ENCODE data around the gene FGFR3.

Gene FGFR3

GRCh38 chr4:1770245-1770644, 22.8 kb upstream of the FGFR3 start:
- DNase-seq (ENCODE audit: low read depth, low spot score), result no peak

DNA sequence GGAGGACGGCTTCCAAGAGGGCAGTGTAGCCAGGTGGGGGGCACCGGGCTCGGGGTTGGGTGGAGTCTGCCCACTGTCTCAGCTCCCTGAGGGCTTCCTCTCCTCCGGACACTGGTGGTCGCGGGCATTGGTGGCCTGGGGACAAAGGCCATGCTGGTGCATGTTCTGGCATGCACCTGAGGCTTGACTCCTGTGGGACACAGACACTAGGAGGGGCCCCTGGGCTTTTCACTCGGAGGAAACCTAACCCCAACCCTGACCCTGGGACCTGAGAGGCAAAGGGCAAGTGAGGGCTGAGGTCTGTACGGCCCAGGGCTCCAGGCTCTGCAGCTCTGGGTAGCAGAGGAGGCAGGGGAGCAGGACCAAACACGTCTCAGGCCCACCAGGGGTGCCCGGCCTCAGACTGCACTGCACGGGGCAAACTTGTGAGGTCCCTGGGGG, 22.3 kb upstream of the FGFR3 start:
- no peak for DNase-seq (ENCODE audit: low read depth, low spot score)

DNA sequence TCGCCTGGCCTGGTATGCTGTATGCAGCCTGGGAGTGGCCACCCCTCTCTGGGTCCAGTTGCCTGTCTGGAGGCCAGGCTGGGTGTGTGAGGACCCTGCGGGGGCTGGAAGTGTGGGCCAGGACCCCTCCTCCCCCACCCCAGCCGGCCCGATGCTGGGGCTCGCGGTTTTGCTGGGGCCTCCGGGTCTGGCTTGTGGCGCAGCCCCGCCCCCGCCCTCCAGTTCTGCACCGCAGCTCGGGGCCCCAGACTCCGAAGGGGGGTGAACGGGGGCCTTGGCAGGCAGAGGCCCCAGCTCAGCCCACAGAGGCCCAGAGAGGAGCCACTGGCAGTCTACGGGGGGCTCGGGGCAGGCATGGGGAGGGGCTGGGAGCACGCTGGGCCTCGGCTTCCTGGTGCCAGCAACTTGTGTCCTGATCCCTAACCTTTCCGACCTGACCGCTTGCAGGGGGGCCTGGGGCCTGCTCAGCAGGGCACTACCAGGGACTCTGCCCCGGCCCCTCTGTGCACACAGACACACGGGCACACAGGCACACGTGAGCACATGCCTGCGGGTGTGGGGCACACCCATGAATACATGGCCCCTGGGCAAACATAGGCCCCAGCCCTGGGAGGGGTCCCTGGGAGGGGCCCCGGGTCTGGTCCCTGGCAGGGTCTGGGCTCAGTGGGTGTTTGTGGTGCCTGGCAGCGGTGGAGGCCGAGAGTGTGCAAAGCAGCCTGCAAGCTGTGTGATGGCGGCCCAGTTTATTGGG, 21.4 kb upstream of the FGFR3 start:
- no peak for DNase-seq (ENCODE audit: low read depth, low spot score)

DNA sequence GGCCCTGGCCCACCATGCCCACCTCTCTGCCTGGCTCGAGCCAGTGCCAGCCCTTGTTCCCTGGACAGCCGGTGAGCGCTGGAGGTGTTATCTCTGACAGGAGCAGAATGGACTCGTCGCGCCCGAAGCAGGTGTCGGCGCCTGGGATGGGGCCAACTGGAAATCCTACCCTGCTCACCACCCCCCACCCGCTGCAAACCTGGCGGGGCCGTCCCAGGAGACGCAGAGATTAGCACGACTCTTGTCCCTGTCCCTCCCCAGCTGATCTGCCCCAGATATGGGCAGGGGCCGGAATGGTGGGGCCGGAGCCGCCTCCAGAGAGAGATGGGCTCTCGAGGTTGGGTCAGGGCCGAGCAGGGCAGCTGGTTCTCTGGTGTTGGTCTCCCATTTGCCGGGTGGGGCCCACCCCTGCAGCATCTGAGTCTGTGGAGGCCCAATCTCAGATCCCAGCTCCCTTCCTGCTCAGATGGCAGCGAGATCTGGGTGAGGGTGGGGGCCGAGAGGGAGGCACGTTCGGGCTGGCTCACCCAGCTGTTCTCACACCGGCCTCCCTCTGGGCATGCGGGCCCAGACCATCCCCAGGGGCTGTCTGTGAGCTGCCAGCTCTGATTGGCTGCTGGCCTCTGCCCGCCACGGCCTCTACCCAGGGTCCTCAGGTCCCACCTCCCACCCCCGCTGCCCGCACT, 20.1 kb upstream of the FGFR3 start:
- DNase-seq (ENCODE audit: low read depth, low spot score), result no peak

GRCh38 chr4:1773754-1774153, 19.3 kb upstream of the FGFR3 start:
- DNase-seq (ENCODE audit: low read depth, low spot score), result no peak

DNA sequence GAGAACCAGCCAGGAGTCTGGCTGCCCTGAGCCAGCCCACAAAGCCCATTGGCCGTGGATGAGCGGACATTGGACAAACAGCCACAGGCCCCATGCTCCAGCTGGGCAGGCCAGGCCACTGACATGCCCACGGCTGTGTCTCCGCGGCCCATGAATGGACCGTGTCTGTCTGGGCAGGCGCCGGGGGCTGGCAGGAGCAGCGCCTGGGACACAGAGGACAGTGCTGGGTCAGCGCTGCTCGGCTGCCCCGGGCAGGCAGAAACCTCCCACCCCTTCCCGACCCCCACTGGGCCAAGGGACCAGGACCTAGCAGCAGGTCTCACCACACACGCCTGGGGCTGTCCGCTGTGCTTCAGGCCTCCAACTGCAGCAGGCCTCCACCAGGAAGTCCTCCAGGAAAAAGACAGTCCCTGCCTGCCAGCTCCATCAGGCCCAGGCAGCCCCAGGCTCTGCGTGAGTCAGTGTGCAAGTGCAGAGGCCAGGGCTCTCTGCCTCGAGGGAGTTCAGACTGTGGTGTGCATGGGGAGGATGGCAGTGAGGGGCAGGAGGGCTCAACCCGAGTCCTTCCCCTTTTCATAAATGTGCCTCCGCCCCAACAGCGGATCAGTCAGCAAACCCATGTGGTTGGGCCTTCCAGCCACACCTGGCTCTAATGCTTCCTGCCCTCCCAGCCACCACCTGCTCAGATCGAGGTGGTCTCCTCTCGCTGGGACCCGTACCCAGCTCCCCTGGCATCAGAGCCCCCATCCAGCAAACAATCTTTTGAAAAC, 17.2 kb upstream of the FGFR3 start:
- no peak for DNase-seq (ENCODE audit: low read depth, low spot score)

- DNase-seq (ENCODE audit: low read depth, low spot score), result no peak
These were observed 16.5 kb upstream of the FGFR3 start for GRCh38 chr4:1776521-1777161.

DNA sequence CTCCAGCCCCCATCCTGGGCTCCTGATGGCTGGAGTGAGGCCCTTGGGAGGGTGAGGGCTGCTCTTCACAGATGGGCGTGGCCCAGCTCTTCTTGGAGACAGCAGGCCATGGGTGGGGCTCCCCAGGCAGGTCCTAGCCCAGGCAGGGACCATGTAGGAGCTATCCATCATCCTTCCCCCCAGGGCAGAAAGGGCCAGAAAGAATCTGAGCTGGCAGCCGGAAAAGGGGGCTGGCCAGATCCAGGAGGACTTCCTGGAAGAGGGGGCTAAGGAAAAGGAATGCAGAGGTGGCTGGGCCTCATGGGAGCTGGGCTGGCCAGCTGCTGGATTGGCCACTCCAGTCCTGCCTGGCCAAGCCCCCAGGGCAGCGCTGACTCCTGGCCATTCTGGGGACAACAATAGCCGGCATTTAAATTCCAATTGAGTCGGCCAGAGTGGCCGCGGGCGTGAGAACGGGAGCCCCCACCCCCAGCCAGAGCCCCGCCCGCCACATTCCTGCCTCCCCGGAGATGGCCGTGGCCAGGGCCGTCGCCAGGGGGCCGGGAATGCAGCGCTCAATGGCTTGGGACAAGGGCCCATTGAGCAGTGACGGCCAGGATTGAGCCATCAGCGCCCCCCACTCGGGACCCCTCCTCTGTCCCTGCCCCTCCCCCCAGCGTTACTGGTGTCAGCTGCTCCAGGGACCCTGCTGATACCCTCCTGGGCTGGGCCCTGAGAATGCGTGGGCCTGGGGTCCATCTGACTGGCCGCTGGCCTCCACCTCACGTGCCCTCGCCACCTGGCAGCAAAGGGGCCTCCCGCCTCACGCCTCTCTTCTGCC, 15.1 kb upstream of the FGFR3 start:
- no peak for DNase-seq (ENCODE audit: low read depth, low spot score)

GRCh38 chr4:1778642-1779392, 14.3 kb upstream of the FGFR3 start:
- no peak for DNase-seq (ENCODE audit: low read depth, low spot score)

- no peak for DNase-seq (ENCODE audit: low read depth, low spot score)
These were observed 13.3 kb upstream of the FGFR3 start for GRCh38 chr4:1779588-1780382.

DNA sequence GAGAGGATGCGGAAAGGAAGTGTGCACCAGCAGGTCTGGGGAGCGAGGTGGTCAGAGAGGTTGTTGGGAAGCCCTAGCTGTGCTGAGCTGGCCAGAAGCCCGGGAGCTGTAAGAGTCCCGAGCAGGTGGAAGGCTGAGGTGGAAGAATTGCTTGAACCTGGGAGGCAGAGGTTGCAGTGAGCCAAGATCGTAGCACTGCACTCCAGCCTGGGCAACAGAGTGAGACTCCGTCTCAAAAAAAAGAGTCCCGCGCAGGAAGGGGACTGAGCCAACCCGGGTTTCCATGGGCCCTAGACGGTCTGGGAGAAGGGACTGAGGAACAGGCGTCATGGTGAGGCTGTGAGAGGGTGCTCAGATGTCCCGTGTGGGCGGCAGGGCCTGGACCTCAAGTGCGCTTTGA, 12.7 kb upstream of the FGFR3 start:
- DNase-seq (ENCODE audit: low read depth, low spot score), result no peak

GRCh38 chr4:1783015-1783414, 10.1 kb upstream of the FGFR3 start:
- no peak for DNase-seq (ENCODE audit: low read depth, low spot score)

GRCh38 chr4:1783970-1784369, 9.1 kb upstream of the FGFR3 start:
- no peak for DNase-seq (ENCODE audit: low read depth, low spot score)

DNA sequence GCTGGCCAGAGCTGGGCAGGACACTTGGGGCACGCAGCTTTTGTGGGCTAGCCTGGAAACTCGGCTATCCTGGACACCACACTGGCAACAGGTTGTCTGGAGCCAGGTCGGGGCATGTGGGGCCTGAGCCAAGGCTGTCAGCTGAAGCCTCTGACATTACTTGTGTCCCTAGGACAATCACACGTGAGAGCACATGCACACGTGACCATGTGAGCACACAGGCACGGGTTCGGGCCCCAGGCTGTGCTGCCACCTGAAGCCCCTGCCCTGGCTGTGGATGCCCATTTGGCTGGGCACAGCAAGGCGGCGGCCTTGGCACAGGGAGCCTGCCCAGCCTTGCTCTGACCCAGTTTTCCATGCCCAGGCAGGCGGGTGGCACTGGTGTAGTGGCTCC, 8.7 kb upstream of the FGFR3 start:
- DNase-seq (ENCODE audit: low read depth, low spot score), result no peak

- DNase-seq (ENCODE audit: low read depth, low spot score), result no peak
These were observed 8.1 kb upstream of the FGFR3 start for GRCh38 chr4:1784789-1785591.

DNA sequence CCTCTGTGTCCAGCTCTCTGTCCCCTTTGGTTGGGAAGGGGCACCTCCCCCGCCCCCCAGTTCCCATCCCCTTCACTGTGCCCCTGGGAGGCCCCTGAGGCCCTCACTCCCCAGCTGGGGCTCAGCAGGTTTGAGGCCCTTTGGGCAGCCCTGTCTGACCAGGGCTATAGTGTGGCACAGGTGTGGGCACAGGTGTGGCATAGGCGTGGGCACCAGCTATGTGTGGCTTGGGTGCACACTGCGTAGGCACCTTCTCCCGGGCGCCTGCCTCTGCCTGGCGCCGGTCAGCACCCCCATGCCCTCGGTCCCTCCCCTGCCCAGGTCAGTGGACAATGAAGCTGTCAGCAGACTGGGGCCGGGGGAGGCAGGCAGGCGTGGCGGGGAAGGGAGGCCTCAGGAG, 7.5 kb upstream of the FGFR3 start:
- DNase-seq (ENCODE audit: low read depth, low spot score), result no peak

DNA sequence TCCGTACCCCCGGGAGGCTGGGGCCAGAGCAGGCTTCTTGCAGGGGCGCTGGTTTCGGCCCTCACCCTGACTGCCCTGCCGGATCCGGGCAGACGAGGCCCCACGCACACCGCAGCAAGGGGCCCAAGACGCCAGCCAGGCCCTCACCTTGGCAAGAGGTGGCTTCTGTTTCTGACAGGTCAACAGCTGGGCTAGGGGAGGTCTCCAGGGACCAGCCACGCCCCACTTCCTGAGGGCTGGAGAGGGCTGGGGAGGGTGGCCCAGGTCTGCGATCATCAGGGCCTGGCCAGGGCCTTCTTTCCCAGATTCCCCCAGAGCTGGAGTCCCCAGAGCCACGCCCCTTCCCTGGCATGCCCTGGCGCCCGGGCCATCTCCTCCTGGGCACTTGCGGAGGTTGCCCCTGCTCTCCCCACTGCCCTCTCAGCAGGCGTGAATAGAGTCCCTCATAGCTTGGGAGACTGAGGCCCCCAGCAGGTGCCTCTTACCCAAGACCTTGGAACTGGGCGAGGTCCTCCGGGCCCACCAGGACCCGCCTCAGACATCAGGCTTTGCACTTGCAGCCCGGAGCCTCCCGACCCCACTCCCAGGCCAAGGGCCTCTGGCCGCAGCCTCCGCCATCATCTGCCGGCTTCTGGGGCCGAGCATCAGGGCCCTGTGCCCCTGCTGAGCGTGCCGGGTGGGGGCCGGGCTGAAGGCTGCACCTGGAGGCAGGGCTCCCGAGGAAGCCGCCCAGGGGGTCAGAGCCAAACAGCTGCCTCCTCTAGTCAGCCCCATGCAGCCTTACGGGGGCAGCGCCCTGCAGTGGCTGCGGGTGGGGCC, 6.3 kb upstream of the FGFR3 start:
- DNase-seq (ENCODE audit: low read depth, low spot score), result no peak
